ENCODE measurements around the gene KCND3. TPM values are rescaled to one million over a fixed set of nuclear protein-coding genes. Genes with fewer than 3 reads are reported as not detected.

Gene KCND3
- total and polyA plus RNA-seq, 12 donors: 3.5 to 24.7 (median 15.2) TPM

DNA sequence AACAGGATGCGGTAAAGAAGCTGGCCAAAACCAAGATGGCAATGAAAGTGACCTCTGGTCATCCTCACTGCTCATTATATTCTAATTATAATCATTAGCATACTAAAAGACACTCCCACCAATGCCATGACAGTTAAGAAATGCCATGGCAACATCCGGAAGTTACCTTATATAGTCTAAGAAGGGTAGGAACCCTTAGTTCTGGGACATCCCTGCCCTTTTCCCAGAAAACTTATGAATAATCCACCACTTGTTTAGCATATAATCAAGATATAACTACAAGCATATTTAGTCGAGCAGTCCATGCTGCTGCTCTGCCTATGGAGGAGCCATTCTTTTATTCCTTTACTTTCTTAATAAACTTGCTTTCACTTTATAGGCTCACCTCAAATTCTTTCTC is 154.0 kb downstream of the KCND3 start:
- Histone ChIP-seq H3K27ac (no peak overlapping the region), H3K9me3 (no peaks in the 10 kb centered on the region), H3K27me3 (no peaks in the 10 kb centered on the region), H3K4me1 (peaks cover 0 to 13% (median 4%) of the 10 kb centered on the region in 9 donors), H3K4me3 (no peak overlapping the region), H3K36me3 (no peaks in the 10 kb centered on the region)
- 88 to 91% methylated on average over 3 of the region's 3 CpGs for WGBS, 2 donors
- TF ChIP-seq, protein P1, sequence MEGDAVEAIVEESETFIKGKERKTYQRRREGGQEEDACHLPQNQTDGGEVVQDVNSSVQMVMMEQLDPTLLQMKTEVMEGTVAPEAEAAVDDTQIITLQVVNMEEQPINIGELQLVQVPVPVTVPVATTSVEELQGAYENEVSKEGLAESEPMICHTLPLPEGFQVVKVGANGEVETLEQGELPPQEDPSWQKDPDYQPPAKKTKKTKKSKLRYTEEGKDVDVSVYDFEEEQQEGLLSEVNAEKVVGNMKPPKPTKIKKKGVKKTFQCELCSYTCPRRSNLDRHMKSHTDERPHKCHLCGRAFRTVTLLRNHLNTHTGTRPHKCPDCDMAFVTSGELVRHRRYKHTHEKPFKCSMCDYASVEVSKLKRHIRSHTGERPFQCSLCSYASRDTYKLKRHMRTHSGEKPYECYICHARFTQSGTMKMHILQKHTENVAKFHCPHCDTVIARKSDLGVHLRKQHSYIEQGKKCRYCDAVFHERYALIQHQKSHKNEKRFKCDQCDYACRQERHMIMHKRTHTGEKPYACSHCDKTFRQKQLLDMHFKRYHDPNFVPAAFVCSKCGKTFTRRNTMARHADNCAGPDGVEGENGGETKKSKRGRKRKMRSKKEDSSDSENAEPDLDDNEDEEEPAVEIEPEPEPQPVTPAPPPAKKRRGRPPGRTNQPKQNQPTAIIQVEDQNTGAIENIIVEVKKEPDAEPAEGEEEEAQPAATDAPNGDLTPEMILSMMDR (IDR thresholded peaks at IDR 0.05): no peak
- ATAC-seq: no peak
- DNase-seq: no peak
- intact Hi-C loops (cut with DNase I): no loop called here

DNA sequence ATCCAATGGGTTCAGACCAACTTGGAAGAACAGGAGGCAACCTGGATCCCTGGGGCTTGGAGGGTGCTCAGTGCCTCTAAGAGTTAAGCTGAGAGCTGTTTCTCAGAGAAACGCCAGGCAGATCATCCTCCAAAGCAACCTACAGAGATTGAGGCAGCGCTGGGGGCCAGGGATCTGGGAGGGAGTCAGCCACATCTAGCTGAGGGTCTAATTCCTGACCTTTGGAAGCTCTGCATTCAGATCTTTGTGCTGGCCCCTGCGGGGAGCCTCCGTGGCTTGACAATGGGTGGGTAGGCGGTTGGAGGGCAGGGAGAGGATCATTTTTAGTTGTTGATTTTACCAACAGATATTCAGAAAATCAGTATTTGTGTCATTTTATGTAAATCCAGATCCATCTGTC is 154.5 kb downstream of the KCND3 start:
- ATAC-seq: no peak
- no peaks in the 10 kb centered on the region for H3K36me3 ChIP-seq

DNA sequence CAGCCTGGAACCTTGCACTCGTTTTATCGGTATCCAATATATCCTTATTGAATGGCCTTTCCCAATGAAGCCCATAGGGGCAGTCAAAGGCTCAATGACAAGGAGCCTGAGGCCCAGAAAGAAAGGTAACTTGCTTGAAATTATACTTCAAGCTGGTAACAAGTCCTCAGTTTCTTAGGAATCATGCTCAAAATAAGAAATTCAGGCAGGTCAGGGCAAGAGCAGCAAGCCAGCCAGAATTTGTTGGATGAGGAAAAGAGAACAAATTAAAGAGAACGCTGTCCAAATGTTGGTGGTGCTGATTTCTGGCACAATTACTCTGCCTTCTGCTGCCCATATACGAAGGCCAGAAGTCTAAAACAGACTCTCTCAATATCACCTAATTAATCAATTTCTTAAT is 156.1 kb downstream of the KCND3 start:
- Histone ChIP-seq H3K27me3 (no peaks in the 10 kb centered on the region), H3K4me1 (peaks cover 0 to 13% (median 4%) of the 10 kb centered on the region in 9 donors), H3K27ac (no peak overlapping the region), H3K4me3 (no peak overlapping the region), H3K9me3 (no peaks in the 10 kb centered on the region), H3K36me3 (no peaks in the 10 kb centered on the region)
- DNase-seq: no peak
- no peak for ATAC-seq
- intact Hi-C loops (cut with DNase I): no loop called here
- WGBS, 2 donors: 67 to 73% methylated on average over 4 of the region's 4 CpGs
- TF ChIP-seq, protein P1 (IDR thresholded peaks at IDR 0.05): no peak

More for the DNA sequence above, 154.5 kb downstream of the KCND3 start:
- Histone ChIP-seq H3K9me3 (no peaks in the 10 kb centered on the region), H3K27ac (no peak overlapping the region), H3K4me3 (no peak overlapping the region), H3K27me3 (no peaks in the 10 kb centered on the region), H3K4me1 (peaks cover 0 to 13% (median 4%) of the 10 kb centered on the region in 9 donors)
- DNase-seq: no peak
- intact Hi-C loops (cut with DNase I): no loop called here
- TF ChIP-seq, protein P1 (IDR thresholded peaks at IDR 0.05): no peak
- WGBS, 2 donors: 78 to 80% methylated on average over 5 of the region's 5 CpGs

DNA sequence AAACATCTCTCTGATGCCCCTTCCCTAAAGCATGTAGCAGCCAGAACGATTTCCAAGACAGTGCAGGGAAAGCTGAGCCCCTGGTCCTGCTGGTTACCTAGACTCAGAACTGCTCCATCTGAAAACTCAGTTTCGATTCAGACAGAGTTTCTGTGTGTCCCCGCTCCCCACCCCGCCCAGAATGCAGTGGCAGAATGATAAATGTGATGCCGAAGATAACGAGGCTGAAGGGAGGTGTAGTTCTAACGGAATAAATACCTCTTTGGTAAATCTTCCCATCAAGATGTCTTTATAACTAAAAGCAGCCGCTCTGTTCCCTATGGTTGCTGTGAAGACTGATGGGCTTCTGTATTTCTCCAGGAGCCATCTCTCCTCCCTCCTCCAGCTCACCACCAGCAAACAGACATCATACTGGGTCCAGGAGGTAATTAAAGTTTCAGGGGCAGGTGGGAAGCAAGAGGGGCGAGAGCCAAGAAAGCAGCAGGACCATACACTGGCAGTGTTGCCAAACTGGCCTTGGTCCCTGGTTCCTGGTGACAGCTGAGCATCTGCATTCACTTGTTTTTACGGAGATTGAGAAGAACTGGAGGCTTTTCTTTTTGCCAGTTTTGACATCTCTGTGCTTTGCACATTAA is 156.8 kb downstream of the KCND3 start:
- DNase-seq (no peak), ATAC-seq (no peak)
- no peaks in the 10 kb centered on the region for H3K27me3 ChIP-seq
- H3K9me3 ChIP-seq: no peaks in the 10 kb centered on the region
- H3K36me3 ChIP-seq: no peaks in the 10 kb centered on the region
- H3K4me1 ChIP-seq: peaks cover 0 to 10% (median 5%) of the 10 kb centered on the region in 9 donors
- no peak overlapping the region for H3K27ac ChIP-seq
- TF ChIP-seq, protein P1 (IDR thresholded peaks at IDR 0.05): no peak
- 76 to 78% methylated on average over 10 of the region's 10 CpGs for WGBS, 2 donors
- no peak overlapping the region for H3K4me3 ChIP-seq
- intact Hi-C loops (cut with DNase I): no loop called here

Data from heart right ventricle (tissue), 16 donors.